Keratinocyte (primary cell): ENCODE measurements around the gene TOMM20. TPM values are rescaled to one million over a fixed set of nuclear protein-coding genes. Genes with fewer than 3 reads are reported as not detected.

Experiments used
- DNase-seq: peaks from one replicate; pipeline ENCODE4 v3.0.0-alpha.2; 2011; ENCODE audit warnings: low read depth, missing footprints, low spot score
- FAIRE-seq: peaks from 2 replicates; lab custom pipeline; 2011; peaks lifted over from hg19 to GRCh38; lab: Jason Lieb, UNC
- H2AFZ ChIP-seq: 2 replicates; pipeline ENCODE4 v1.6.0; 2012; ENCODE audit warnings: low read length, control low read depth, inconsistent platforms; ENCODE audit not compliant: control insufficient read depth
- H3K27ac ChIP-seq: 2 replicates; pipeline ENCODE4 v1.5.1; 2011; ENCODE audit warnings: low read length; ENCODE audit not compliant: control insufficient read depth, insufficient read depth
- H3K27me3 ChIP-seq: 3 replicates; pipeline ENCODE4 v1.6.0; 2011; ENCODE audit warnings: low read length; ENCODE audit not compliant: control insufficient read depth, insufficient read depth; ENCODE audit errors: extremely low read depth
- H3K36me3 ChIP-seq, 2 experiments: 2 replicates in 1 of 2; 3 replicates in 1 of 2; pipeline ENCODE4 v1.5.1; 2011; ENCODE audit warnings: low read length in 2 of 2, mild to moderate bottlenecking in 1 of 2; ENCODE audit not compliant: control insufficient read depth in 2 of 2, insufficient read depth in 2 of 2; ENCODE audit errors: extremely low read depth in 1 of 2
- H3K4me1 ChIP-seq: 3 replicates; pipeline ENCODE4 v1.5.1; 2011; ENCODE audit warnings: low read length; ENCODE audit not compliant: control insufficient read depth, insufficient read depth; ENCODE audit errors: extremely low read depth
- H3K4me2 ChIP-seq: 3 replicates; pipeline ENCODE4 v1.6.0; 2011; ENCODE audit warnings: low read depth, low read length; ENCODE audit not compliant: control insufficient read depth, insufficient read depth; ENCODE audit errors: extremely low read depth
- H3K4me3 ChIP-seq, 3 experiments: fragments of 200-600 bp in 1 of 3; sonication (generic) in 1 of 3; 2 replicates in 2 of 3; 3 replicates in 1 of 3; pipeline ENCODE4 v1.5.1; 2011 to 2016; ENCODE audit warnings: low read length in 3 of 3, mild to moderate bottlenecking in 3 of 3, control low read depth in 2 of 3, inconsistent platforms in 1 of 3, low read depth in 1 of 3, mixed read lengths in 1 of 3, mixed run types in 1 of 3, moderate library complexity in 1 of 3; ENCODE audit not compliant: control insufficient read depth in 2 of 3, insufficient read depth in 2 of 3; ENCODE audit errors: extremely low read depth in 1 of 3
- H3K79me2 ChIP-seq: 2 replicates; pipeline ENCODE4 v1.6.0; 2012; ENCODE audit warnings: low read length; ENCODE audit not compliant: control insufficient read depth, insufficient read depth
- H3K9ac ChIP-seq: 3 replicates; pipeline ENCODE4 v1.6.0; 2011; ENCODE audit warnings: low read length; ENCODE audit not compliant: control insufficient read depth, insufficient read depth; ENCODE audit errors: extremely low read depth
- H3K9me1 ChIP-seq: 3 replicates; pipeline ENCODE4 v1.6.0; 2011; ENCODE audit warnings: low read length; ENCODE audit not compliant: control insufficient read depth, insufficient read depth; ENCODE audit errors: extremely low read depth
- H3K9me3 ChIP-seq: 2 replicates; pipeline ENCODE4 v1.5.1; 2012; ENCODE audit warnings: low read depth, low read length; ENCODE audit not compliant: control insufficient read depth
- H4K20me1 ChIP-seq: 3 replicates; pipeline ENCODE4 v1.6.0; 2011; ENCODE audit warnings: low read length; ENCODE audit not compliant: control insufficient read depth, insufficient read depth; ENCODE audit errors: extremely low read depth
- EZH2 ChIP-seq: IDR thresholded peaks from one replicate; pipeline ENCODE4 v1.6.1; 2012; ENCODE audit warnings: inconsistent platforms, mild to moderate bottlenecking, low read length, moderate library complexity
- dilution Hi-C: fragments of 300-500 bp; cut with MboI; formaldehyde crosslinking; loops from one replicate; pipeline ENCODE4 v1.7.0; 2020; ENCODE audit warnings: low sequenced_read_pairs; ENCODE audit not compliant: extremely low pct_ligation_motif_present
- polyA plus RNA-seq, 5 experiments: library from polyadenylated mRNA; depleted of rRNA in 3 of 5; stranded (reverse) in 3 of 5; stranded (forward) in 1 of 5; unstranded in 1 of 5; fragments of >200 nt; gene quantifications; 1 replicate in 1 of 5; 2 replicates in 3 of 5; 3 replicates in 1 of 5; pipeline versions ENCODE4 v1.2.1 to v1.2.3, GENCODE V29; 2011 to 2012; ENCODE audit warnings: missing spikeins in 2 of 5, low read depth in 1 of 5, low replicate concordance in 1 of 5
- TF ChIP-seq, protein P1 (sequence below), 3 experiments: IDR thresholded peaks in 1 of 3; conservative IDR thresholded peaks in 1 of 3; optimal IDR thresholded peaks in 1 of 3; 2 replicates in 2 of 3; 3 replicates in 1 of 3; pipeline versions ENCODE3 to v1.5.1; 2011; ENCODE audit warnings: low read length in 3 of 3, mild to moderate bottlenecking in 3 of 3, moderate library complexity in 2 of 3, control low read depth in 1 of 3, inconsistent platforms in 1 of 3; ENCODE audit not compliant: insufficient read depth in 2 of 3; ENCODE audit errors: extremely low read depth in 1 of 3

TOMM20 gene
- polyA plus RNA-seq, 1 donor (not counting 4 experiments of a cell fraction or from before 2014, with no cell fraction given) = 140 TPM

DNA sequence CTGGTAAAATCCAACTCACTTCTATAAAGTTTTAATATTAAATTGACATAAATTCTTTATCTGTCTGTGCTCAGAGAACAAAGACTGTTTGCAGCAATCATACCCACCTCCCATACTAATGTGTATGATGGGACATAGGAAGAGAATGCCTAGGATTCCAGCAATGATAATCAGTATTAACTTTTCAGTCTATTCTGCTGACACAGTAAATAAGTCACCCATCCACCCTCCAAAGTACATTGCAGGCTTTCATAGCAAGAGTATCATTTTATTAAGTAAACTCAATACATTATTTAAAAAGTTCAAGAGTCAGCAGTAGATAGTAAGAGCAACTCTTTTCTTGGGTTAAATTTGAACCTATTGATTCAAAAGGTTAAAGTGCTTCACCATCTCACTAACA, 23.6 kb upstream of the TOMM20 start:
- H3K9me1 ChIP-seq = no peaks in the 10 kb centered on the region
- dilution Hi-C loops = no loop called here
- H3K4me3 ChIP-seq = no peak overlapping the region
- no peaks in the 10 kb centered on the region for H3K4me1 ChIP-seq
- no peak overlapping the region for H3K4me2 ChIP-seq
- DNase-seq = no peak
- no peak for FAIRE-seq
- peaks cover 14 to 19% of the 10 kb centered on the region in 2 experiments for H3K36me3 ChIP-seq
- no peaks in the 10 kb centered on the region for H4K20me1 ChIP-seq
- no peak overlapping the region for H3K27ac ChIP-seq
- no peak overlapping the region for H3K9ac ChIP-seq
- H2AFZ ChIP-seq = no peak overlapping the region
- no peaks in the 10 kb centered on the region for H3K9me3 ChIP-seq
- TF ChIP-seq EZH2 = no peak
- TF ChIP-seq, protein P1, sequence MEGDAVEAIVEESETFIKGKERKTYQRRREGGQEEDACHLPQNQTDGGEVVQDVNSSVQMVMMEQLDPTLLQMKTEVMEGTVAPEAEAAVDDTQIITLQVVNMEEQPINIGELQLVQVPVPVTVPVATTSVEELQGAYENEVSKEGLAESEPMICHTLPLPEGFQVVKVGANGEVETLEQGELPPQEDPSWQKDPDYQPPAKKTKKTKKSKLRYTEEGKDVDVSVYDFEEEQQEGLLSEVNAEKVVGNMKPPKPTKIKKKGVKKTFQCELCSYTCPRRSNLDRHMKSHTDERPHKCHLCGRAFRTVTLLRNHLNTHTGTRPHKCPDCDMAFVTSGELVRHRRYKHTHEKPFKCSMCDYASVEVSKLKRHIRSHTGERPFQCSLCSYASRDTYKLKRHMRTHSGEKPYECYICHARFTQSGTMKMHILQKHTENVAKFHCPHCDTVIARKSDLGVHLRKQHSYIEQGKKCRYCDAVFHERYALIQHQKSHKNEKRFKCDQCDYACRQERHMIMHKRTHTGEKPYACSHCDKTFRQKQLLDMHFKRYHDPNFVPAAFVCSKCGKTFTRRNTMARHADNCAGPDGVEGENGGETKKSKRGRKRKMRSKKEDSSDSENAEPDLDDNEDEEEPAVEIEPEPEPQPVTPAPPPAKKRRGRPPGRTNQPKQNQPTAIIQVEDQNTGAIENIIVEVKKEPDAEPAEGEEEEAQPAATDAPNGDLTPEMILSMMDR (optimal IDR thresholded peaks at IDR 0.05 in 1 of 3, IDR thresholded peaks at IDR 0.05 in 1 of 3, conservative IDR thresholded peaks at IDR 0.05 in 1 of 3; ENCODE audit: extremely low read depth in 1 of 3, insufficient read depth in 2 of 3, low read length in 3 of 3) = no peak
- H3K27me3 ChIP-seq = no peaks in the 10 kb centered on the region
- H3K79me2 ChIP-seq = peaks cover 16% of the 10 kb centered on the region

DNA sequence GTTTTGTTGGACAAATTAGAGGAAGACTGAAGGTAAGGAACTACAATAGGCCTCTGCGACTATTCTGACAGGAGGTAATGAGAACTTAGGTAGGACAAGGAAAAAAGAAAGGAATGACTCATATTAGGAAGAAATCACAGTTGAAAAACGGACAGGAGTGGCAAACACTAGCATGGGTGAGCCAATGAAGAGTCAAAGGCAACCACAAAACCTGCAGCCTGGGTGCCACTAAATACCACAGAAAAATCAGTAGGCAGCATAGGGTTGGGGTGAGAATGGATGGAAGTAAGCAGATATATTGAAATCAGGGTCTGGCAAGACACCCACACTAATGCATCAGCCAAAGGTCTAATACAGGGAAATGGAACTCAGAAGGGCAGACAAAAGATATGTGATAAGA, 22.4 kb upstream of the TOMM20 start:
- DNase-seq (no peak), FAIRE-seq (no peak)
- Histone ChIP-seq H3K4me1 (no peaks in the 10 kb centered on the region), H3K4me2 (no peak overlapping the region), H3K9me3 (no peaks in the 10 kb centered on the region), H3K79me2 (peaks cover 11% of the 10 kb centered on the region), H3K9me1 (no peaks in the 10 kb centered on the region), H2AFZ (no peak overlapping the region), H3K36me3 (peaks cover 19 to 22% of the 10 kb centered on the region in 2 experiments), H3K9ac (no peak overlapping the region), H3K27me3 (no peaks in the 10 kb centered on the region), H3K27ac (peak overlapping the region; percentile 34), H3K4me3 (no peak overlapping the region), H4K20me1 (no peaks in the 10 kb centered on the region)
- dilution Hi-C loops = no loop called here
- TF ChIP-seq, protein P1 (optimal IDR thresholded peaks at IDR 0.05 in 1 of 3, IDR thresholded peaks at IDR 0.05 in 1 of 3, conservative IDR thresholded peaks at IDR 0.05 in 1 of 3; ENCODE audit: extremely low read depth in 1 of 3, insufficient read depth in 2 of 3, low read length in 3 of 3) = no peak
- no peak for TF ChIP-seq EZH2
